Measurements from ENCODE around the gene ABCC11. TPM values are rescaled to one million over a fixed set of nuclear protein-coding genes. Genes with fewer than 3 reads are reported as not detected.
A peak's percentile ranks its signal among the peaks of the same experiment; 100 is the strongest.
"Not testable (repeated sequence)": the region's sequence is repeated elsewhere in the genome, so short reads cannot be mapped to it uniquely, and the experiment has no call there.

Gene ABCC11
- total RNA-seq, 1 donor from 2014 or later: 0.30 TPM

GRCh38 chr16:48169896-48170295 is 77.4 kb downstream of the ABCC11 start:
- intact Hi-C loops (cut with DNase I): loop anchor here (5.0 to 10.0 kb wide), 2 partner anchors 918 to 1215 kb away; no protein-coding TSS in a partner anchor
- no peak for DNase-seq (ENCODE audit: low spot score)

- intact Hi-C loops (cut with DNase I): loop anchor here (5.0 to 10.0 kb wide), 2 partner anchors 916 to 1213 kb away; no protein-coding TSS in a partner anchor
These were observed 79.3 kb downstream of the ABCC11 start for GRCh38 chr16:48168075-48168474.

GRCh38 chr16:48166617-48167016 is 80.7 kb downstream of the ABCC11 start:
- DNase-seq (ENCODE audit: low spot score): not testable (repeated sequence)
- intact Hi-C loops (cut with DNase I): loop anchor here (5.0 to 10.0 kb wide), 2 partner anchors 914 to 1212 kb away; no protein-coding TSS in a partner anchor

More at GRCh38 chr16:48168075-48168474, 79.3 kb downstream of the ABCC11 start:
- no peak for DNase-seq (ENCODE audit: low spot score)

GRCh38 chr16:48165961-48166578 is 81.3 kb downstream of the ABCC11 start:
- no peak for DNase-seq (ENCODE audit: low spot score)
- intact Hi-C loops (cut with DNase I): loop anchor here (5.0 to 10.0 kb wide), 2 partner anchors 914 to 1211 kb away; no protein-coding TSS in a partner anchor

GRCh38 chr16:48164907-48165715 is 82.2 kb downstream of the ABCC11 start:
- intact Hi-C loops (cut with DNase I): loop anchor here (5.0 to 10.0 kb wide), 2 partner anchors 913 to 1210 kb away; no protein-coding TSS in a partner anchor
- DNase-seq (ENCODE audit: low spot score): peak; percentile 87

GRCh38 chr16:48162839-48163410 is 84.4 kb downstream of the ABCC11 start:
- DNase-seq (ENCODE audit: low spot score): no peak
- intact Hi-C loops (cut with DNase I): loop anchor here (10.0 kb wide), 1 partner anchor 1208 kb away; no protein-coding TSS in a partner anchor

- no peak for DNase-seq (ENCODE audit: low spot score)
These were observed 85.4 kb downstream of the ABCC11 start for GRCh38 chr16:48161906-48162305.

GRCh38 chr16:48160575-48160974 is 86.8 kb downstream of the ABCC11 start:
- DNase-seq (ENCODE audit: low spot score): no peak
- intact Hi-C loops (cut with DNase I): loop anchor here (10.0 kb wide), 1 partner anchor 1206 kb away; no protein-coding TSS in a partner anchor

More at GRCh38 chr16:48161906-48162305, 85.4 kb downstream of the ABCC11 start:
- intact Hi-C loops (cut with DNase I): loop anchor here (10.0 kb wide), 1 partner anchor 1207 kb away; no protein-coding TSS in a partner anchor

- intact Hi-C loops (cut with DNase I): loop anchor here (5.0 kb wide), 2 partner anchors 1016 to 1121 kb away; partner anchors contain the start of gene NETO2
- DNase-seq (ENCODE audit: low spot score): no peak
These were observed 89.0 kb downstream of the ABCC11 start for GRCh38 chr16:48158296-48158695.

- intact Hi-C loops (cut with DNase I): loop anchor here (5.0 kb wide), 2 partner anchors 1015 to 1120 kb away; partner anchors contain the start of gene NETO2
- DNase-seq (ENCODE audit: low spot score): no peak
These were observed 89.5 kb downstream of the ABCC11 start for GRCh38 chr16:48157794-48158193.

- intact Hi-C loops (cut with DNase I): loop anchor here (5.0 kb wide), 2 partner anchors 1015 to 1120 kb away; partner anchors contain the start of gene NETO2
- DNase-seq (ENCODE audit: low spot score): no peak
These were observed 90.0 kb downstream of the ABCC11 start for GRCh38 chr16:48157302-48157701.

- intact Hi-C loops (cut with DNase I): loop anchor here (5.0 kb wide), 2 partner anchors 1014 to 1119 kb away; partner anchors contain the start of gene NETO2
- peak; percentile 91 for DNase-seq (ENCODE audit: low spot score)
These were observed 90.5 kb downstream of the ABCC11 start for GRCh38 chr16:48156790-48157209.

GRCh38 chr16:48155926-48156789 is 91.2 kb downstream of the ABCC11 start, which contains the start of gene ABCC12:
TSS of gene ABCC12 (minus strand) at chr16:48155993. CDS start at chr16:48146424, 9,569 bp downstream.
- DNase-seq (ENCODE audit: low spot score): no peak
- intact Hi-C loops (cut with DNase I): loop anchor here (5.0 kb wide), 2 partner anchors 1014 to 1119 kb away; partner anchors contain the start of gene NETO2

- intact Hi-C loops (cut with DNase I): no loop called here
- DNase-seq (ENCODE audit: low spot score): no peak
These were observed 93.6 kb downstream of the ABCC11 start for GRCh38 chr16:48153774-48154173.

GRCh38 chr16:48152226-48152625 is 95.1 kb downstream of the ABCC11 start:
- intact Hi-C loops (cut with DNase I): no loop called here

GRCh38 chr16:48150707-48151106 is 96.6 kb downstream of the ABCC11 start:
- intact Hi-C loops (cut with DNase I): no loop called here
- no peak for DNase-seq (ENCODE audit: low spot score)

More at GRCh38 chr16:48152226-48152625, 95.1 kb downstream of the ABCC11 start:
- DNase-seq (ENCODE audit: low spot score): no peak

GRCh38 chr16:48146710-48147109 is 100.6 kb downstream of the ABCC11 start:
- DNase-seq (ENCODE audit: low spot score): no peak
- intact Hi-C loops (cut with DNase I): no loop called here

- no peak for DNase-seq (ENCODE audit: low spot score)
- intact Hi-C loops (cut with DNase I): no loop called here
These were observed 101.2 kb downstream of the ABCC11 start for GRCh38 chr16:48146131-48146530.

All from cardiac septum (tissue), 1 donor.